Gastrocnemius medialis (tissue), 4 donors: ENCODE data around the gene STRADA.

Source experiments
- CTCF ChIP-seq, 5 experiments: fragments of 450-650 bp in 3 of 5; fragments of 200-600 bp in 2 of 5; sonication (generic) in 2 of 5; IDR thresholded peaks in 4 of 5; conservative IDR thresholded peaks in 1 of 5; 1 replicate in 4 of 5; 2 replicates in 1 of 5; pipeline ENCODE4 v1.5.1; 2016 to 2019; ENCODE audit warnings: antibody characterized with exemption in 5 of 5, mild to moderate bottlenecking in 3 of 5, moderate library complexity in 3 of 5
- POLR2A ChIP-seq, 2 donors: fragments of 450-650 bp; IDR thresholded peaks; one replicate each; pipeline ENCODE4 v1.6.1; 2017; ENCODE audit warnings: antibody characterized with exemption in 2 of 2, mild to moderate bottlenecking in 2 of 2, moderate library complexity in 2 of 2

- TF ChIP-seq CTCF (IDR thresholded peaks at IDR 0.05 in 4 of 5, conservative IDR thresholded peaks at IDR 0.05 in 1 of 5) = no peak
- no peak for TF ChIP-seq POLR2A (IDR thresholded peaks at IDR 0.05)
Observed at GRCh38 chr17:63751806-63752205, 10.2 kb upstream of the STRADA start.
